Type B pancreatic cell (in vitro differentiated cells): ENCODE results near the gene APLN. TPM values are rescaled to one million over a fixed set of nuclear protein-coding genes. Genes with fewer than 3 reads are reported as not detected.
A peak's percentile ranks its signal among the peaks of the same experiment; 100 is the strongest.

Experiments used
- DNase-seq: peaks from one replicate; pipeline ENCODE4 v3.0.0; 2021; ENCODE audit warnings: mixed read lengths; ENCODE audit not compliant: unreplicated experiment; ENCODE audit errors: extremely low spot score
- H3K27ac Mint-ChIP-seq: 2 replicates; pipeline ENCODE4 v1.8.0; 2021; ENCODE audit warnings: mild to moderate bottlenecking, mixed read lengths
- H3K27me3 Mint-ChIP-seq: 2 replicates; pipeline ENCODE4 v1.8.0; 2021; ENCODE audit warnings: mixed read lengths
- H3K36me3 Mint-ChIP-seq: 2 replicates; pipeline ENCODE4 v1.8.0; 2021; ENCODE audit warnings: mixed read lengths
- H3K4me1 Mint-ChIP-seq: one replicate; pipeline ENCODE4 v1.8.0; 2021; ENCODE audit warnings: mixed read lengths; ENCODE audit not compliant: unreplicated experiment
- H3K4me3 Mint-ChIP-seq: 2 replicates; pipeline ENCODE4 v1.8.0; 2021; ENCODE audit warnings: mild to moderate bottlenecking, mixed read lengths
- H3K9me3 Mint-ChIP-seq: 2 replicates; pipeline ENCODE4 v1.8.0; 2021; ENCODE audit warnings: mixed read lengths
- total RNA-seq: library from RNA; stranded (reverse); gene quantifications from 2 replicates; pipeline ENCODE4 v1.2.1, GENCODE V29; 2021; ENCODE audit warnings: low replicate concordance
- TF ChIP-seq, protein P1 (sequence below): fragments of 200-600 bp; sonication (generic); conservative IDR thresholded peaks from 2 replicates; pipeline ENCODE4 v1.5.0; 2021; ENCODE audit warnings: antibody characterized with exemption, mild to moderate bottlenecking

Gene APLN
- total RNA-seq, 1 donor from 2014 or later: 1.2 TPM

- peak; percentile 47 for DNase-seq
Observed at GRCh38 chrX:129655547-129656249, 942 bp upstream of the APLN start.

GRCh38 chrX:129653971-129654651 is 645 bp downstream of the APLN start:
- H3K27ac Mint-ChIP-seq: no peak overlapping the region

More at GRCh38 chrX:129655547-129656249, 942 bp upstream of the APLN start:
- Mint-ChIP-seq H3K36me3 (no peaks in the 10 kb centered on the region), H3K9me3 (no peaks in the 10 kb centered on the region), H3K4me1 (no peaks in the 10 kb centered on the region), H3K4me3 (peak overlapping the region; percentile 80), H3K27me3 (peaks cover 36% of the 10 kb centered on the region), H3K27ac (no peak overlapping the region)
- TF ChIP-seq, protein P1, sequence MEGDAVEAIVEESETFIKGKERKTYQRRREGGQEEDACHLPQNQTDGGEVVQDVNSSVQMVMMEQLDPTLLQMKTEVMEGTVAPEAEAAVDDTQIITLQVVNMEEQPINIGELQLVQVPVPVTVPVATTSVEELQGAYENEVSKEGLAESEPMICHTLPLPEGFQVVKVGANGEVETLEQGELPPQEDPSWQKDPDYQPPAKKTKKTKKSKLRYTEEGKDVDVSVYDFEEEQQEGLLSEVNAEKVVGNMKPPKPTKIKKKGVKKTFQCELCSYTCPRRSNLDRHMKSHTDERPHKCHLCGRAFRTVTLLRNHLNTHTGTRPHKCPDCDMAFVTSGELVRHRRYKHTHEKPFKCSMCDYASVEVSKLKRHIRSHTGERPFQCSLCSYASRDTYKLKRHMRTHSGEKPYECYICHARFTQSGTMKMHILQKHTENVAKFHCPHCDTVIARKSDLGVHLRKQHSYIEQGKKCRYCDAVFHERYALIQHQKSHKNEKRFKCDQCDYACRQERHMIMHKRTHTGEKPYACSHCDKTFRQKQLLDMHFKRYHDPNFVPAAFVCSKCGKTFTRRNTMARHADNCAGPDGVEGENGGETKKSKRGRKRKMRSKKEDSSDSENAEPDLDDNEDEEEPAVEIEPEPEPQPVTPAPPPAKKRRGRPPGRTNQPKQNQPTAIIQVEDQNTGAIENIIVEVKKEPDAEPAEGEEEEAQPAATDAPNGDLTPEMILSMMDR: no peak

DNA sequence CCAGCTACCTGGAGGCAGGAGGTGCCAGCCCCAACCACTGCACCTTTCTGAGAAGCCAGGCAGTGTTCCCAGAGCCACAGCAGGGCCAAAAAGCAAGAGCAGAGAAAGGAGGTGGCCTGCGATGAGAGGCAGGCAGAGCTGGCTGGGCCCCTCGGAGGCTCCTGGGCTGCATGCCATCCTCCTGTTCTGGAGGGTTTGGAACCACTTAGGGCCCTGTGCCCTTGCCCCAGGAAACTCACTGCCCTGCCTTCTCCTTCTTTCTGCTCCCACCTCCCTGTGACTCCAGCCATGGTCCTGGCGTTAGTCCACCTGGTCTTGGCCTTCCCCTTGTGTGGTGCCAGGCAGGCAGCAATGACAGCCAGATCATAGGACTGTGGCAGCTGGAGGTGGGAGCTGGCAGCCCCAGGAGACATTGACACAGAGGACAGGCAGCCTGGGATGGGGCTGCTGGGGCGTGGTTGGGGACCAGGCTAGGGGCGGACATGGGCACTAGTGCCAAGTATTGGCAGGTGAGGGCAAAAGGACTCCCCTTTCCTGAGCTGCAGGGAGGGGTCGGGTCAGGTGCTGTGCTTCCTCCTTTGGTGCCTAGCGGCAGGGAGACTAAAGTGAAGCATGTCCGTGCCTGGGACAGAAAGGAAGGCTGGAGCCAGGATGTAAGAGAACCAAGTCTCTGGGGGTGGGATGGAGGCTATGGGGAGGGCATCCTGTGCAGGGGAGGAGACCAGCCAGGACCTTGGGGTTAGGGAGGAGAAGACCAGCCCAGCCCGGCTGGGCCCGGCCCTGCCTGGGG is 1.4 kb downstream of the APLN start:
- Mint-ChIP-seq H3K4me1 (no peaks in the 10 kb centered on the region), H3K27ac (no peak overlapping the region), H3K9me3 (no peaks in the 10 kb centered on the region), H3K36me3 (no peaks in the 10 kb centered on the region), H3K27me3 (peaks cover 52% of the 10 kb centered on the region), H3K4me3 (peak overlapping the region; percentile 77)
- DNase-seq: peak; percentile 64
- TF ChIP-seq, protein P1: no peak

More at GRCh38 chrX:129653971-129654651, 645 bp downstream of the APLN start:
- Mint-ChIP-seq H3K36me3 (no peaks in the 10 kb centered on the region), H3K9me3 (no peaks in the 10 kb centered on the region), H3K27me3 (peaks cover 50% of the 10 kb centered on the region), H3K4me3 (peak overlapping the region; percentile 77), H3K4me1 (no peaks in the 10 kb centered on the region)
- TF ChIP-seq, protein P1: no peak
- no peak for DNase-seq

DNA sequence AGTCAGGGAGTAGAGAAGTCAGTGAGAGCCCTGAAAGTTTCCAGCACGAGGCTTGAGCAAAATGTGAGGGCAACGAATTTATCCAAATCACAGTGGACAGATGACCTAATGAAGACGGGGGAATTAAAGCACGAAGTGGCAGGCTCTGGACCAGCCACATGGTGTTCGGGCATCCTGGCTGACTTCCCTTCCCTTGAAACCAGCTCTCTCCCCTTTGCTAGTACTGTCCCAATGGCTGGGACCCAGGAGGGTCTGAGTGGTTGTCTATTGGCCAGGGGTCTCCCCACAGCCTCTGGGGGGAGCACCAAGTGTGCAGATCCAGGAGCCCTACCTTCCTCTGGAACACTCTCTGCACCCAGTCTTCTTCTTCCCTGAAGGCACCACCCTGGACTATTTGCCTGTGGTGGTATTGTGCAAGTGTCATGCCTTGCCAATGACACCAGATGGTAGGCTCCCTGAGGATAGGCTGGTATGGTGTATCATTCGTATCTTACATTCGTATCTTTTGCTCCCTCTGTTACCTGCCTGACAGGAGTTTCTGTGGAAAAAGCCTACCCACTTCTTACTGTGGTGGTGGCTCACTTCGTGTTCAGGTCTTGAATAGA is 2.1 kb downstream of the APLN start:
- H3K36me3 Mint-ChIP-seq: no peaks in the 10 kb centered on the region
- peaks cover 52% of the 10 kb centered on the region for H3K27me3 Mint-ChIP-seq
- no peaks in the 10 kb centered on the region for H3K9me3 Mint-ChIP-seq
- H3K4me3 Mint-ChIP-seq: peak overlapping the region; percentile 51
- H3K4me1 Mint-ChIP-seq: no peaks in the 10 kb centered on the region
- no peak for DNase-seq
- TF ChIP-seq, protein P1: no peak
- no peak overlapping the region for H3K27ac Mint-ChIP-seq

DNA sequence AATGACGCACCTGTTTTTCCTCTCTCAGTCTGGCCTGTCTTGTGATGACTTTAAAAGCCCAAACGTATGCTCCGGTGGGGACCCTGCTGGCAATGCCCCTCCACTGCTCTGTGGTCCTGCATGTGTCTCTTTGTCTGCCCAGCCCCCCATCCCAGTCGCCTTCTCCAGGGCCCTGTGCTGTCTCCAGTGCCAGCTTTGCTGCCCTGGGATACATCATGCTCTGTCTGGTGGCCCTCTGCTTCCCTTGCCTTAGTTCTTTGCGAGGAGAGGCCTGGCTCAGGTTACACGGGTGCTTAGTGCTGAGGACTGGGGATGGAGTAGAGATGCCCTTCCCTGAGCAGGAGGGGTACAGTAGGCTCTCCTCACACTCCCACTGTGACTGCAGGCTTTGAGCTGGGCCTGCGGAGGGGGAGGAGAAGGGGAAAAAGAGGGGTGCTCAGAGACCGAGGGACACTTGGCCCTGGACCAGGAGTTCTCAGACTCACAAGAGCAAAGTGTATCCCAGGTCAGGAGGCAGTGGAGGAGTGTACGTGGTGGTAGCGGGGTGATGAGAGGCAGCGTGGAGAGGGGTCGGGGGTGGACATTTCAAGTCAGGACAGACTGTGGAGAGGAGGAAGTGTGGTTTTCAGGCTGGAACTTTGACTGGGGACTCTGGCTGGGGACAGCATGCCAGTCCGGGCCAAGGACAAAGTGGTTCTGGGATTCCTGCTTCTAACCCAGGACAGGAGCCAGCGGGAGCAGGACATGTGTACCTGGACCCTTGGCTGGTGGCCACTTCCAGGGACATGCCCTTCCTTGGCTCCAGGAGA is 2.8 kb downstream of the APLN start:
- peak; percentile 51 for DNase-seq
- peaks cover 56% of the 10 kb centered on the region for H3K27me3 Mint-ChIP-seq
- no peak overlapping the region for H3K27ac Mint-ChIP-seq
- peak overlapping the region; percentile 51 for H3K4me3 Mint-ChIP-seq
- H3K4me1 Mint-ChIP-seq: no peaks in the 10 kb centered on the region
- TF ChIP-seq, protein P1: no peak
- H3K9me3 Mint-ChIP-seq: no peaks in the 10 kb centered on the region
- no peaks in the 10 kb centered on the region for H3K36me3 Mint-ChIP-seq
